ENCODE measurements around the gene SMLR1.

Gene SMLR1

GRCh38 chr6:130827247-130828149 lies at the start of gene SMLR1:
Gene SMLR1 (plus strand): TSS chr6:130827406. CDS start chr6:130827414, 8 bp downstream.
- no peak within 1 kb of the TSS for H3K4me3 ChIP-seq (ENCODE audit: low read depth, low read length)
- DNase-seq (ENCODE audit: low read depth) = no peak
- TF ChIP-seq MAX (IDR thresholded peaks at IDR 0.05; ENCODE audit: low read depth, low read length) = no peak
- TF ChIP-seq CTCF (IDR thresholded peaks at IDR 0.05; ENCODE audit: low read depth, low read length) = no peak
- TF ChIP-seq MYC (IDR thresholded peaks at IDR 0.05; ENCODE audit: low read depth, low read length) = no peak
- TF ChIP-seq POLR2A (IDR thresholded peaks at IDR 0.05; ENCODE audit: extremely low read depth, insufficient read length) = no peak

- no peak overlapping the region for H3K4me3 ChIP-seq (ENCODE audit: low read depth, low read length)
- DNase-seq (ENCODE audit: low read depth) = peak; percentile 37
- TF ChIP-seq MAX (IDR thresholded peaks at IDR 0.05; ENCODE audit: low read depth, low read length) (no peak), CTCF (IDR thresholded peaks at IDR 0.05; ENCODE audit: low read depth, low read length) (no peak), MYC (IDR thresholded peaks at IDR 0.05; ENCODE audit: low read depth, low read length) (no peak), POLR2A (IDR thresholded peaks at IDR 0.05; ENCODE audit: extremely low read depth, insufficient read length) (no peak)
These were observed 48.1 kb upstream of the SMLR1 start for GRCh38 chr6:130778946-130779657.

GRCh38 chr6:130779658-130780033 lies 47.6 kb upstream of the SMLR1 start:
- TF ChIP-seq CTCF (IDR thresholded peaks at IDR 0.05; ENCODE audit: low read depth, low read length) (no peak), MAX (IDR thresholded peaks at IDR 0.05; ENCODE audit: low read depth, low read length) (no peak), POLR2A (IDR thresholded peaks at IDR 0.05; ENCODE audit: extremely low read depth, insufficient read length) (no peak), MYC (IDR thresholded peaks at IDR 0.05; ENCODE audit: low read depth, low read length) (no peak)
- H3K4me3 ChIP-seq (ENCODE audit: low read depth, low read length) = no peak overlapping the region
- no peak for DNase-seq (ENCODE audit: low read depth)

GRCh38 chr6:130780122-130780521 lies 47.1 kb upstream of the SMLR1 start:
- H3K4me3 ChIP-seq (ENCODE audit: low read depth, low read length) = no peak overlapping the region
- no peak for DNase-seq (ENCODE audit: low read depth)
- TF ChIP-seq MYC (IDR thresholded peaks at IDR 0.05; ENCODE audit: low read depth, low read length) (no peak), POLR2A (IDR thresholded peaks at IDR 0.05; ENCODE audit: extremely low read depth, insufficient read length) (no peak), CTCF (IDR thresholded peaks at IDR 0.05; ENCODE audit: low read depth, low read length) (no peak), MAX (IDR thresholded peaks at IDR 0.05; ENCODE audit: low read depth, low read length) (no peak)

- DNase-seq (ENCODE audit: low read depth) = no peak
- TF ChIP-seq POLR2A (IDR thresholded peaks at IDR 0.05; ENCODE audit: extremely low read depth, insufficient read length) = no peak
- TF ChIP-seq MAX (IDR thresholded peaks at IDR 0.05; ENCODE audit: low read depth, low read length) = no peak
- no peak for TF ChIP-seq MYC (IDR thresholded peaks at IDR 0.05; ENCODE audit: low read depth, low read length)
- no peak for TF ChIP-seq CTCF (IDR thresholded peaks at IDR 0.05; ENCODE audit: low read depth, low read length)
- no peak overlapping the region for H3K4me3 ChIP-seq (ENCODE audit: low read depth, low read length)
These were observed 45.6 kb upstream of the SMLR1 start for GRCh38 chr6:130781557-130781956.
